SU-DHL-6 (cell line): ENCODE results near the gene TPO.

Experiments used
- EZH2phosphoT487 ChIP-seq: fragments of 200-600 bp; sonication (generic), shearing (Covaris generic); conservative IDR thresholded peaks from 2 replicates; pipeline ENCODE4 v1.6.1; 2018; ENCODE audit warnings: mild to moderate bottlenecking, antibody characterized with exemption, low read length, moderate library complexity, mixed read lengths
- TF ChIP-seq, protein P1 (sequence below): fragments of 200-600 bp; sonication (generic); IDR thresholded peaks from one replicate; pipeline ENCODE4 v1.5.1; 2017; ENCODE audit warnings: antibody characterized with exemption, mild to moderate bottlenecking, low read length, moderate library complexity; ENCODE audit not compliant: insufficient read depth, poor library complexity, severe bottlenecking

DNA sequence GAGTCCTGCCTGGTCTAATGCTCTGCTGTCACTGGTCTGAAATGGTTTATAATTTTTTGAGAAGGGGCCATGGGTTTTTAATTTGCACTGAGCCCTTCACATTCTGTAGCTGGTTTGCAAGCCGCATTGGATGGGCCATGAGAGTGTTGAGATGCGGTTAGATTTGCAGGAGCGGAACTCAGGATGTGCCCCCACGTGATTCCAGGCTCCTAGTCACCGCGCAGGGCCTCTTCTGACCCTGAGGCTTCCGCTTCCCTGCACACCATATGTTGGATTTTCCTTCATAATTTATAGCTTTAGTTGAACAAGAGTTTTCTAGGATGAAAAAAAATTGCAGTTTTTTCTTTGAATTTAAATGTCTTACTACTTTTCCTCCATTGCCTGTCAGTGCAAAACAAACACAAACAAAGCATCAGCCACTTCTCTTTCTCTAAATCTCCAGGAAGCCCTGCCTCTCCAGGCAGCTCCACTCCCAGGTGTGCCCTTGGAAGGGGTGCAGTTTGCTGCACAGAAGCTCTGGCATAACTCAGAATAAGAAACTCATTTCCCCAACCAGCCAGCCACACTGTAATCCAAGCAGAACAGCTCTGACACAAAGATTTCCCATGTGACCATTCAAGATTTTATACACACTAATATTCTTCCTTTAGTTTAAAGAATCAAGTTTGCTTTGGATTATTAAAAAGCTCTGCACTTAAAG, 18.4 kb upstream of the TPO start:
- TF ChIP-seq, protein P1, sequence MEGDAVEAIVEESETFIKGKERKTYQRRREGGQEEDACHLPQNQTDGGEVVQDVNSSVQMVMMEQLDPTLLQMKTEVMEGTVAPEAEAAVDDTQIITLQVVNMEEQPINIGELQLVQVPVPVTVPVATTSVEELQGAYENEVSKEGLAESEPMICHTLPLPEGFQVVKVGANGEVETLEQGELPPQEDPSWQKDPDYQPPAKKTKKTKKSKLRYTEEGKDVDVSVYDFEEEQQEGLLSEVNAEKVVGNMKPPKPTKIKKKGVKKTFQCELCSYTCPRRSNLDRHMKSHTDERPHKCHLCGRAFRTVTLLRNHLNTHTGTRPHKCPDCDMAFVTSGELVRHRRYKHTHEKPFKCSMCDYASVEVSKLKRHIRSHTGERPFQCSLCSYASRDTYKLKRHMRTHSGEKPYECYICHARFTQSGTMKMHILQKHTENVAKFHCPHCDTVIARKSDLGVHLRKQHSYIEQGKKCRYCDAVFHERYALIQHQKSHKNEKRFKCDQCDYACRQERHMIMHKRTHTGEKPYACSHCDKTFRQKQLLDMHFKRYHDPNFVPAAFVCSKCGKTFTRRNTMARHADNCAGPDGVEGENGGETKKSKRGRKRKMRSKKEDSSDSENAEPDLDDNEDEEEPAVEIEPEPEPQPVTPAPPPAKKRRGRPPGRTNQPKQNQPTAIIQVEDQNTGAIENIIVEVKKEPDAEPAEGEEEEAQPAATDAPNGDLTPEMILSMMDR = no peak
- TF ChIP-seq EZH2phosphoT487 = no peak
